ENCODE results near the gene CCDC148. TPM values are rescaled to one million over a fixed set of nuclear protein-coding genes. Genes with fewer than 3 reads are reported as not detected.
"Not testable (repeated sequence)": the region's sequence is repeated elsewhere in the genome, so short reads cannot be mapped to it uniquely, and the experiment has no call there.

CCDC148 gene
- total RNA-seq, 1 donor from 2014 or later, result 0.29 TPM

GRCh38 chr2:158482594-158482993, 26.0 kb upstream of the CCDC148 start:
- no peak for DNase-seq (ENCODE audit: low read depth)

GRCh38 chr2:158481116-158481515, 24.6 kb upstream of the CCDC148 start:
- DNase-seq (ENCODE audit: low read depth), result no peak

- DNase-seq (ENCODE audit: low read depth), result no peak
Measured at GRCh38 chr2:158478816-158479215, 22.3 kb upstream of the CCDC148 start.

- DNase-seq (ENCODE audit: low read depth), result no peak
Measured at GRCh38 chr2:158478237-158478636, 21.7 kb upstream of the CCDC148 start.

GRCh38 chr2:158477202-158477601, 20.6 kb upstream of the CCDC148 start:
- no peak for DNase-seq (ENCODE audit: low read depth)

- not testable (repeated sequence) for DNase-seq (ENCODE audit: low read depth)
Measured at GRCh38 chr2:158474526-158475011, 18.0 kb upstream of the CCDC148 start.

- no peak for DNase-seq (ENCODE audit: low read depth)
Measured at GRCh38 chr2:158473719-158474392, 17.3 kb upstream of the CCDC148 start.

- not testable (repeated sequence) for DNase-seq (ENCODE audit: low read depth)
Measured at GRCh38 chr2:158473300-158473699, 16.7 kb upstream of the CCDC148 start.

- not testable (repeated sequence) for DNase-seq (ENCODE audit: low read depth)
Measured at GRCh38 chr2:158472829-158473228, 16.3 kb upstream of the CCDC148 start.

GRCh38 chr2:158467248-158467647, 10.7 kb upstream of the CCDC148 start:
- no peak for DNase-seq (ENCODE audit: low read depth)

GRCh38 chr2:158464426-158465281, 8.1 kb upstream of the CCDC148 start:
- no peak for DNase-seq (ENCODE audit: low read depth)

- DNase-seq (ENCODE audit: low read depth), result no peak
Measured at GRCh38 chr2:158463496-158464095, 7.0 kb upstream of the CCDC148 start.

- DNase-seq (ENCODE audit: low read depth), result peak; percentile 16
Measured at GRCh38 chr2:158460632-158461297, 4.2 kb upstream of the CCDC148 start.

GRCh38 chr2:158459161-158460003, 2.8 kb upstream of the CCDC148 start:
- DNase-seq (ENCODE audit: low read depth), result no peak

- peak; percentile 3 for DNase-seq (ENCODE audit: low read depth)
Measured at GRCh38 chr2:158458617-158458920, 2.0 kb upstream of the CCDC148 start.

- peak; percentile 72 for DNase-seq (ENCODE audit: low read depth)
Measured at GRCh38 chr2:158457826-158458616, 1.5 kb upstream of the CCDC148 start.

GRCh38 chr2:158457092-158457825, 706 bp upstream of the CCDC148 start:
- peak; percentile 76 for DNase-seq (ENCODE audit: low read depth)

GRCh38 chr2:158443606-158444005, 12.9 kb downstream of the CCDC148 start:
- no peak for DNase-seq (ENCODE audit: low read depth)

- not testable (repeated sequence) for DNase-seq (ENCODE audit: low read depth)
Measured at GRCh38 chr2:158439062-158439461, 17.5 kb downstream of the CCDC148 start.
